GM18520 (cell line): Measurements from ENCODE around the gene CAPN2.
A peak's percentile ranks its signal among the peaks of the same experiment; 100 is the strongest.

Experiments used
- ATAC-seq: cut with Tn5 transposase; IDR thresholded peaks from one replicate; pipeline ENCODE4 v1.9.1; 2021; ENCODE audit not compliant: unreplicated experiment

CAPN2 gene

GRCh38 chr1:223712194-223712849 lies at the start of gene CAPN2:
Gene CAPN2 (plus strand): TSS chr1:223712539. CDS start chr1:223712641, 102 bp downstream.
- peak; percentile 39 for ATAC-seq

GRCh38 chr1:223662943-223663342 lies 49.4 kb upstream of the CAPN2 start:
- no peak for ATAC-seq

GRCh38 chr1:223664106-223664505 lies 48.2 kb upstream of the CAPN2 start:
- ATAC-seq, result no peak

GRCh38 chr1:223665592-223666312 lies 46.6 kb upstream of the CAPN2 start, which contains the start of gene CAPN8:
Gene CAPN8 (minus strand): TSS chr1:223665701. CDS start chr1:223665646, 55 bp downstream.
- ATAC-seq, result no peak

GRCh38 chr1:223667484-223668182 lies 44.7 kb upstream of the CAPN2 start:
- ATAC-seq, result no peak

- no peak for ATAC-seq
These were observed 43.1 kb upstream of the CAPN2 start for GRCh38 chr1:223669003-223669795.

- no peak for ATAC-seq
These were observed 41.7 kb upstream of the CAPN2 start for GRCh38 chr1:223670458-223671159.

GRCh38 chr1:223674119-223674890 lies 38.0 kb upstream of the CAPN2 start:
- no peak for ATAC-seq

- no peak for ATAC-seq
These were observed 33.5 kb upstream of the CAPN2 start for GRCh38 chr1:223678841-223679240.

GRCh38 chr1:223680188-223680587 lies 32.2 kb upstream of the CAPN2 start:
- ATAC-seq, result no peak

GRCh38 chr1:223682502-223682901 lies 29.8 kb upstream of the CAPN2 start:
- ATAC-seq, result no peak

GRCh38 chr1:223683586-223684487 lies 28.5 kb upstream of the CAPN2 start:
- no peak for ATAC-seq

- ATAC-seq, result no peak
These were observed 27.9 kb upstream of the CAPN2 start for GRCh38 chr1:223684488-223684792.

GRCh38 chr1:223691121-223691520 lies 21.2 kb upstream of the CAPN2 start:
- no peak for ATAC-seq

GRCh38 chr1:223695014-223695548 lies 17.3 kb upstream of the CAPN2 start:
- ATAC-seq, result no peak

GRCh38 chr1:223695941-223696340 lies 16.4 kb upstream of the CAPN2 start:
- ATAC-seq, result no peak

- ATAC-seq, result no peak
These were observed 11.9 kb upstream of the CAPN2 start for GRCh38 chr1:223700388-223700918.

GRCh38 chr1:223700942-223701637 lies 11.2 kb upstream of the CAPN2 start:
- ATAC-seq, result no peak
